ENCODE data around the gene PLCL1. TPM values are rescaled to one million over a fixed set of nuclear protein-coding genes. Genes with fewer than 3 reads are reported as not detected.

PLCL1 gene
- total and polyA plus RNA-seq, 10 of the 15 experiments (the other 5 are each of a cell fraction or from before 2014, with no cell fraction given) = 0.03 to 1.5 (median 0.22) TPM

- TF ChIP-seq, protein P1, sequence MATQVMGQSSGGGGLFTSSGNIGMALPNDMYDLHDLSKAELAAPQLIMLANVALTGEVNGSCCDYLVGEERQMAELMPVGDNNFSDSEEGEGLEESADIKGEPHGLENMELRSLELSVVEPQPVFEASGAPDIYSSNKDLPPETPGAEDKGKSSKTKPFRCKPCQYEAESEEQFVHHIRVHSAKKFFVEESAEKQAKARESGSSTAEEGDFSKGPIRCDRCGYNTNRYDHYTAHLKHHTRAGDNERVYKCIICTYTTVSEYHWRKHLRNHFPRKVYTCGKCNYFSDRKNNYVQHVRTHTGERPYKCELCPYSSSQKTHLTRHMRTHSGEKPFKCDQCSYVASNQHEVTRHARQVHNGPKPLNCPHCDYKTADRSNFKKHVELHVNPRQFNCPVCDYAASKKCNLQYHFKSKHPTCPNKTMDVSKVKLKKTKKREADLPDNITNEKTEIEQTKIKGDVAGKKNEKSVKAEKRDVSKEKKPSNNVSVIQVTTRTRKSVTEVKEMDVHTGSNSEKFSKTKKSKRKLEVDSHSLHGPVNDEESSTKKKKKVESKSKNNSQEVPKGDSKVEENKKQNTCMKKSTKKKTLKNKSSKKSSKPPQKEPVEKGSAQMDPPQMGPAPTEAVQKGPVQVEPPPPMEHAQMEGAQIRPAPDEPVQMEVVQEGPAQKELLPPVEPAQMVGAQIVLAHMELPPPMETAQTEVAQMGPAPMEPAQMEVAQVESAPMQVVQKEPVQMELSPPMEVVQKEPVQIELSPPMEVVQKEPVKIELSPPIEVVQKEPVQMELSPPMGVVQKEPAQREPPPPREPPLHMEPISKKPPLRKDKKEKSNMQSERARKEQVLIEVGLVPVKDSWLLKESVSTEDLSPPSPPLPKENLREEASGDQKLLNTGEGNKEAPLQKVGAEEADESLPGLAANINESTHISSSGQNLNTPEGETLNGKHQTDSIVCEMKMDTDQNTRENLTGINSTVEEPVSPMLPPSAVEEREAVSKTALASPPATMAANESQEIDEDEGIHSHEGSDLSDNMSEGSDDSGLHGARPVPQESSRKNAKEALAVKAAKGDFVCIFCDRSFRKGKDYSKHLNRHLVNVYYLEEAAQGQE (IDR thresholded peaks at IDR 0.05; ENCODE audit: low read depth, low read length) = no peak
- TF ChIP-seq STAT3 (IDR thresholded peaks at IDR 0.05; ENCODE audit: low read depth, low read length) = no peak
- TF ChIP-seq TARDBP (IDR thresholded peaks at IDR 0.05; ENCODE audit: borderline replicate concordance) = no peak
- TF ChIP-seq RUNX3 (IDR thresholded peaks at IDR 0.05; ENCODE audit: low read length) = no peak
- no peak for TF ChIP-seq BRCA1 (IDR thresholded peaks at IDR 0.05; ENCODE audit: low read depth, low read length)
- TF ChIP-seq SUPT20H (IDR thresholded peaks at IDR 0.05; ENCODE audit: borderline replicate concordance, control insufficient read depth, low read depth, low read length) = no peak
- TF ChIP-seq ZNF384 (IDR thresholded peaks at IDR 0.05; ENCODE audit: borderline replicate concordance, low read depth, low read length) = no peak
- no peak for TF ChIP-seq JUNB (IDR thresholded peaks at IDR 0.05)
- TF ChIP-seq ATF3 (IDR thresholded peaks at IDR 0.05; ENCODE audit: borderline replicate concordance, extremely low read depth, low read depth, low read length) = no peak
- no peak for TF ChIP-seq EGR1 (IDR thresholded peaks at IDR 0.05; ENCODE audit: borderline replicate concordance in 1 of 2, low read depth in 2 of 2, low read length in 2 of 2)
- no peak for TF ChIP-seq SREBF2 (IDR thresholded peaks at IDR 0.05; ENCODE audit: low read length)
- TF ChIP-seq POU2F2 (IDR thresholded peaks at IDR 0.05; ENCODE audit: borderline replicate concordance, low read depth, low read length) = no peak; the same call in 2 of the 3 replicates
- TF ChIP-seq, protein P2, sequence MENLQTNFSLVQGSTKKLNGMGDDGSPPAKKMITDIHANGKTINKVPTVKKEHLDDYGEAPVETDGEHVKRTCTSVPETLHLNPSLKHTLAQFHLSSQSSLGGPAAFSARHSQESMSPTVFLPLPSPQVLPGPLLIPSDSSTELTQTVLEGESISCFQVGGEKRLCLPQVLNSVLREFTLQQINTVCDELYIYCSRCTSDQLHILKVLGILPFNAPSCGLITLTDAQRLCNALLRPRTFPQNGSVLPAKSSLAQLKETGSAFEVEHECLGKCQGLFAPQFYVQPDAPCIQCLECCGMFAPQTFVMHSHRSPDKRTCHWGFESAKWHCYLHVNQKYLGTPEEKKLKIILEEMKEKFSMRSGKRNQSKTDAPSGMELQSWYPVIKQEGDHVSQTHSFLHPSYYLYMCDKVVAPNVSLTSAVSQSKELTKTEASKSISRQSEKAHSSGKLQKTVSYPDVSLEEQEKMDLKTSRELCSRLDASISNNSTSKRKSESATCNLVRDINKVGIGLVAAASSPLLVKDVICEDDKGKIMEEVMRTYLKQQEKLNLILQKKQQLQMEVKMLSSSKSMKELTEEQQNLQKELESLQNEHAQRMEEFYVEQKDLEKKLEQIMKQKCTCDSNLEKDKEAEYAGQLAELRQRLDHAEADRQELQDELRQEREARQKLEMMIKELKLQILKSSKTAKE (IDR thresholded peaks at IDR 0.05; ENCODE audit: low read depth, poor library complexity, severe bottlenecking) = no peak
- TF ChIP-seq, protein P3, sequence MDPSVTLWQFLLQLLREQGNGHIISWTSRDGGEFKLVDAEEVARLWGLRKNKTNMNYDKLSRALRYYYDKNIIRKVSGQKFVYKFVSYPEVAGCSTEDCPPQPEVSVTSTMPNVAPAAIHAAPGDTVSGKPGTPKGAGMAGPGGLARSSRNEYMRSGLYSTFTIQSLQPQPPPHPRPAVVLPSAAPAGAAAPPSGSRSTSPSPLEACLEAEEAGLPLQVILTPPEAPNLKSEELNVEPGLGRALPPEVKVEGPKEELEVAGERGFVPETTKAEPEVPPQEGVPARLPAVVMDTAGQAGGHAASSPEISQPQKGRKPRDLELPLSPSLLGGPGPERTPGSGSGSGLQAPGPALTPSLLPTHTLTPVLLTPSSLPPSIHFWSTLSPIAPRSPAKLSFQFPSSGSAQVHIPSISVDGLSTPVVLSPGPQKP (IDR thresholded peaks at IDR 0.05; ENCODE audit: low read depth, low read length) = no peak
- no peak for TF ChIP-seq ATF7 (IDR thresholded peaks at IDR 0.05; ENCODE audit: low read depth)
- no peak for TF ChIP-seq NRF1 (conservative IDR thresholded peaks at IDR 0.05; ENCODE audit: low read depth, low read length)
- no peak for TF ChIP-seq SMARCA5 (IDR thresholded peaks at IDR 0.05)
- no peak for TF ChIP-seq RAD21 (IDR thresholded peaks at IDR 0.05; ENCODE audit: insufficient read depth, low read depth, low read length)
- no peak for TF ChIP-seq BCL11A (IDR thresholded peaks at IDR 0.05; ENCODE audit: low read depth, low read length)
- TF ChIP-seq JUND (IDR thresholded peaks at IDR 0.05; ENCODE audit: low read depth, low read length) = no peak
- no peak for TF ChIP-seq CHD4 (IDR thresholded peaks at IDR 0.05)
- no peak for TF ChIP-seq ETV6 (conservative IDR thresholded peaks at IDR 0.05 in 1 of 2, IDR thresholded peaks at IDR 0.05 in 1 of 2; ENCODE audit: borderline replicate concordance in 1 of 2, low read depth in 1 of 2)
- TF ChIP-seq ZNF207 (IDR thresholded peaks at IDR 0.05; ENCODE audit: borderline replicate concordance) = no peak
- TF ChIP-seq TCF12 (IDR thresholded peaks at IDR 0.05; ENCODE audit: low read depth, low read length) = no peak
- no peak for TF ChIP-seq CBX5 (IDR thresholded peaks at IDR 0.05; ENCODE audit: low read depth)
Observed at GRCh38 chr2:197804049-197804757, at the start of gene PLCL1 (continued).
